ENCODE data around the gene SNTG2.

SNTG2 gene

GRCh38 chr2:1077911-1078310 is 127.3 kb downstream of the SNTG2 start:
- H3F3A ChIP-seq (ENCODE audit: control insufficient read depth, insufficient read depth) = no peaks in the 10 kb centered on the region
- no peak overlapping the region for H3K4me3 ChIP-seq (ENCODE audit: low read length)
- H4K20me1 ChIP-seq (ENCODE audit: control insufficient read depth, insufficient read depth, low read depth, low read length) = no peaks in the 10 kb centered on the region
- H3K27me3 ChIP-seq (ENCODE audit: control insufficient read depth, low read length) = no peaks in the 10 kb centered on the region
- TF ChIP-seq CTCF (IDR thresholded peaks at IDR 0.05; ENCODE audit: low read depth, low read length, poor library complexity, severe bottlenecking) = no peak
- no peak for TF ChIP-seq EZH2phosphoT487 (IDR thresholded peaks at IDR 0.05; ENCODE audit: borderline replicate concordance, low read length)
- H3K9me2 ChIP-seq (replicated peaks; ENCODE audit: control insufficient read depth, low read length) = no peaks in the 10 kb centered on the region
- no peaks in the 10 kb centered on the region for H3K4me1 ChIP-seq (ENCODE audit: control insufficient read depth, low read length)
- no peak overlapping the region for H3K4me2 ChIP-seq (ENCODE audit: low read length)
- H3K27ac ChIP-seq (ENCODE audit: low read depth, low read length) = no peak overlapping the region
- no peaks in the 10 kb centered on the region for H3K79me2 ChIP-seq (ENCODE audit: control insufficient read depth, low read length)
- no peaks in the 10 kb centered on the region for H3K9me3 ChIP-seq (ENCODE audit: control insufficient read depth, insufficient read depth, low read length)
- H3K36me3 ChIP-seq (ENCODE audit: control insufficient read depth, low read length) = no peaks in the 10 kb centered on the region

DNA sequence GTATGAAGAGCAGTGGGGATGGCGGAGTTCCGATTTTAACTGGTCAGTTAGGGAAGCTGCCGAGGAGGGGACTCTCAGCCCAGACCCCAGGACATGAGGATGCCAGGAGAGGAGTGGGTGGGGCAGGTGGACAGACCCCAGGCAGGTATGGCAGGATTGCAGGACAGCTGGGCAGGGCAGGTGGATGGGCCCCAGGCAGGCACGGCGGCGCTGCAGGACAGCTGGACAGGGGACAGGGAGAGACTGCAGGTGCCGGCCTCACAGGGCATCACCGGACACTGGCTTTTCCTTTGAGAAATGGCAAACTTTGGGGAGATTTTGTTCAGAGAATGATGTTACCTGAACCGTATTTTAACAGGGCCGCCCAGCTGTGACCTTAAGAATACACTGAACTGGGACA is 127.7 kb downstream of the SNTG2 start:
- Histone ChIP-seq H3F3A (ENCODE audit: control insufficient read depth, insufficient read depth) (no peaks in the 10 kb centered on the region), H3K27me3 (ENCODE audit: control insufficient read depth, low read length) (no peaks in the 10 kb centered on the region), H3K9me2 (replicated peaks; ENCODE audit: control insufficient read depth, low read length) (no peaks in the 10 kb centered on the region), H3K4me3 (ENCODE audit: low read length) (no peak overlapping the region), H3K36me3 (ENCODE audit: control insufficient read depth, low read length) (no peaks in the 10 kb centered on the region), H4K20me1 (ENCODE audit: control insufficient read depth, insufficient read depth, low read depth, low read length) (no peaks in the 10 kb centered on the region), H3K4me1 (ENCODE audit: control insufficient read depth, low read length) (no peaks in the 10 kb centered on the region), H3K9me3 (ENCODE audit: control insufficient read depth, insufficient read depth, low read length) (peaks cover 1% of the 10 kb centered on the region; the same call in 1 of the 2 replicates), H3K79me2 (ENCODE audit: control insufficient read depth, low read length) (no peaks in the 10 kb centered on the region), H3K27ac (ENCODE audit: low read depth, low read length) (no peak overlapping the region), H3K4me2 (ENCODE audit: low read length) (no peak overlapping the region)
- TF ChIP-seq CTCF (IDR thresholded peaks at IDR 0.05; ENCODE audit: low read depth, low read length, poor library complexity, severe bottlenecking) = no peak
- no peak for TF ChIP-seq EZH2phosphoT487 (IDR thresholded peaks at IDR 0.05; ENCODE audit: borderline replicate concordance, low read length)

GRCh38 chr2:1079873-1080799 is 129.5 kb downstream of the SNTG2 start:
- Histone ChIP-seq H3K9me3 (ENCODE audit: control insufficient read depth, insufficient read depth, low read length) (peaks cover 4% of the 10 kb centered on the region; the same call in 1 of the 2 replicates), H4K20me1 (ENCODE audit: control insufficient read depth, insufficient read depth, low read depth, low read length) (no peaks in the 10 kb centered on the region), H3K4me1 (ENCODE audit: control insufficient read depth, low read length) (no peaks in the 10 kb centered on the region), H3K4me3 (ENCODE audit: low read length) (no peak overlapping the region), H3K79me2 (ENCODE audit: control insufficient read depth, low read length) (no peaks in the 10 kb centered on the region), H3K36me3 (ENCODE audit: control insufficient read depth, low read length) (no peaks in the 10 kb centered on the region), H3F3A (ENCODE audit: control insufficient read depth, insufficient read depth) (no peaks in the 10 kb centered on the region), H3K27ac (ENCODE audit: low read depth, low read length) (no peak overlapping the region), H3K27me3 (ENCODE audit: control insufficient read depth, low read length) (no peaks in the 10 kb centered on the region), H3K9me2 (replicated peaks; ENCODE audit: control insufficient read depth, low read length) (no peaks in the 10 kb centered on the region), H3K4me2 (ENCODE audit: low read length) (no peak overlapping the region)
- no peak for TF ChIP-seq CTCF (IDR thresholded peaks at IDR 0.05; ENCODE audit: low read depth, low read length, poor library complexity, severe bottlenecking)
- TF ChIP-seq EZH2phosphoT487 (IDR thresholded peaks at IDR 0.05; ENCODE audit: borderline replicate concordance, low read length) = no peak

Measured in DOHH2 (cell line).